ENCODE data around the gene IL1RAPL1.

GRCh38 chrX:29466456-29466855 is 879.2 kb downstream of the IL1RAPL1 start:
- TF ChIP-seq POLR2A (IDR thresholded peaks at IDR 0.05) (no peak), CTCF (IDR thresholded peaks at IDR 0.05 in 4 of 5, conservative IDR thresholded peaks at IDR 0.05 in 1 of 5) (no peak)

Data from gastrocnemius medialis (tissue), 4 donors.